Ovary (tissue), 9 donors: ENCODE data around the gene C1D. TPM values are rescaled to one million over a fixed set of nuclear protein-coding genes. Genes with fewer than 3 reads are reported as not detected.

ENCODE experiments used
- DNase-seq, 5 donors: peaks; one replicate each; pipeline ENCODE4 v3.0.0-alpha.2; 2019 to 2020
- H3K27ac ChIP-seq, 2 donors: fragments of 200-600 bp; one replicate each; pipeline versions ENCODE4 v1.5.1 to v1.8.0; 2019 to 2022
- H3K27me3 ChIP-seq: fragments of 200-600 bp; one replicate; pipeline ENCODE4 v1.8.0; 2022
- H3K36me3 ChIP-seq: fragments of 200-600 bp; sonication (generic); one replicate; pipeline ENCODE4 v1.5.1; 2019
- H3K4me1 ChIP-seq: one replicate; pipeline ENCODE4 v1.8.1; 2013; ENCODE audit warnings: mild to moderate bottlenecking, moderate library complexity; ENCODE audit not compliant: insufficient read depth
- H3K4me3 ChIP-seq: fragments of 200-600 bp; sonication (generic); one replicate; pipeline ENCODE4 v1.5.1; 2017
- H3K9me3 ChIP-seq, 2 donors: fragments of 200-600 bp in 1 of 2; sonication (generic) in 1 of 2; one replicate each; pipeline versions ENCODE4 v1.5.1 to v1.8.1; 2013 to 2019; ENCODE audit warnings: mild to moderate bottlenecking in 1 of 2, moderate library complexity in 1 of 2
- CTCF ChIP-seq, 3 donors: fragments of 450-650 bp in 2 of 3; fragments of 200-600 bp in 1 of 3; IDR thresholded peaks; one replicate each; pipeline versions ENCODE4 v1.5.1 to v1.8.0; 2016 to 2022; ENCODE audit warnings: antibody characterized with exemption in 3 of 3, mild to moderate bottlenecking in 1 of 3
- EP300 ChIP-seq: sonication (generic); formaldehyde crosslinking; IDR thresholded peaks from one replicate; pipeline ENCODE4 v1.6.1; 2017; ENCODE audit warnings: antibody characterized with exemption
- POLR2A ChIP-seq: fragments of 450-650 bp; IDR thresholded peaks from one replicate; pipeline ENCODE4 v1.6.1; 2017; ENCODE audit warnings: antibody characterized with exemption, mild to moderate bottlenecking, moderate library complexity
- WGBS, 3 donors: extraction: QIAGEN DNeasy Blood & Tissue Kit in 1 of 3; methylation state at CpG; one replicate each; pipeline versions ENCODE4 v1.1.5 to v1.1.7; 2013 to 2017; 5-methylcytosine and 5-hydroxymethylcytosine counted together
- intact Hi-C, 4 donors: fragments of 100-400 bp; cut with DNase I; formaldehyde crosslinking; loops; one replicate each; pipeline versions ENCODE4 v1.11.0 to v1.15.1; 2022 to 2023
- polyA plus RNA-seq, 2 donors: library from polyadenylated mRNA; stranded (reverse); fragments of 200-250 nt in 1 of 2; fragments of 350-450 nt in 1 of 2; fragmentation: Illumina TruSeq in 1 of 2; extraction: RNeasy Lipid Tissue Mini Kit (QIAGEN cat#74804) in 1 of 2; gene quantifications; one replicate each; pipeline ENCODE4 v1.2.3, GENCODE V29; 2013 to 2014
- total RNA-seq, 7 donors: library from RNA; depleted of rRNA in 2 of 7; stranded (reverse); fragments of >200 nt in 2 of 7; fragmentation: NEBNext Ultra II Directional in 3 of 7; extraction: Animal tissue kit (Norgen Biotek cat#: 25700) in 3 of 7; gene quantifications; one replicate each; pipeline versions ENCODE4 v1.1.0 to v1.2.4, GENCODE V29; 2016 to 2023
- donor health status: DM: no; HTN: no; CAD: no; lungs with moderate emphysema.
- donor health status: DM: no; HTN: no; CAD: no.
- donor health status: Bipolar disorder and iron deficiency.
- donor health status: DM: yes; HTN: yes; CAD: no.
- donor health status: DM: no; HTN: no; CAD: no.
- donor health status: DM: yes; HTN: yes; CAD: no.

C1D gene
- total and polyA plus RNA-seq, 9 donors = 12.6 to 46.8 (median 19.3) TPM

GRCh38 chr2:68031043-68031442 is 31.8 kb downstream of the C1D start:
- H3K27me3 ChIP-seq = no peaks in the 10 kb centered on the region
- H3K27ac ChIP-seq = no peak overlapping the region
- H3K4me3 ChIP-seq = no peak overlapping the region
- intact Hi-C loops = no loop called here
- H3K36me3 ChIP-seq = no peaks in the 10 kb centered on the region
- DNase-seq = no peak
- no peaks in the 10 kb centered on the region for H3K4me1 ChIP-seq
- no peaks in the 10 kb centered on the region for H3K9me3 ChIP-seq
- TF ChIP-seq POLR2A (no peak), CTCF (IDR thresholded peaks at IDR 0.05) (no peak), EP300 (no peak)

- Histone ChIP-seq H3K36me3 (no peaks in the 10 kb centered on the region), H3K4me1 (no peaks in the 10 kb centered on the region), H3K9me3 (no peaks in the 10 kb centered on the region), H3K4me3 (no peak overlapping the region), H3K27me3 (no peaks in the 10 kb centered on the region), H3K27ac (no peak overlapping the region)
- DNase-seq = no peak
- intact Hi-C loops = no loop called here
- TF ChIP-seq CTCF (IDR thresholded peaks at IDR 0.05) (no peak), POLR2A (no peak)
- 94 to 97% (median 97%) methylated on average over 5 of the region's 5 CpGs for WGBS, 3 donors
Observed at GRCh38 chr2:68030529-68030928, 32.3 kb downstream of the C1D start.

GRCh38 chr2:68027959-68028358 is 34.8 kb downstream of the C1D start:
- intact Hi-C loops = no loop called here
- Histone ChIP-seq H3K36me3 (no peaks in the 10 kb centered on the region), H3K9me3 (no peaks in the 10 kb centered on the region), H3K4me3 (no peak overlapping the region), H3K4me1 (no peaks in the 10 kb centered on the region), H3K27ac (no peak overlapping the region), H3K27me3 (no peaks in the 10 kb centered on the region)
- TF ChIP-seq CTCF (IDR thresholded peaks at IDR 0.05) = no peak
- TF ChIP-seq EP300 = no peak
- no peak for TF ChIP-seq POLR2A
- no peak for DNase-seq

- Histone ChIP-seq H3K9me3 (no peaks in the 10 kb centered on the region), H3K4me3 (no peak overlapping the region), H3K4me1 (no peaks in the 10 kb centered on the region), H3K36me3 (no peaks in the 10 kb centered on the region), H3K27me3 (no peaks in the 10 kb centered on the region), H3K27ac (no peak overlapping the region)
- no peak for DNase-seq
- intact Hi-C loops = loop anchor here in 1 of 4 donors (5.0 kb wide), 1 partner anchor 377 kb away; no protein-coding TSS in a partner anchor
- 94 to 96% (median 95%) methylated on average over 22 of the region's 22 CpGs for WGBS, 3 donors
- TF ChIP-seq POLR2A (no peak), EP300 (no peak), CTCF (IDR thresholded peaks at IDR 0.05) (no peak)
Observed at GRCh38 chr2:68024450-68024849, 38.4 kb downstream of the C1D start.

GRCh38 chr2:68023904-68024303 is 38.9 kb downstream of the C1D start:
- Histone ChIP-seq H3K27me3 (no peaks in the 10 kb centered on the region), H3K9me3 (no peaks in the 10 kb centered on the region), H3K36me3 (no peaks in the 10 kb centered on the region), H3K27ac (no peak overlapping the region), H3K4me3 (no peak overlapping the region), H3K4me1 (no peaks in the 10 kb centered on the region)
- TF ChIP-seq CTCF (IDR thresholded peaks at IDR 0.05) (no peak), POLR2A (no peak), EP300 (no peak)
- no peak for DNase-seq
- 94 to 95% (median 95%) methylated on average over 14 to 16 of the region's 16 CpGs for WGBS, 3 donors
- intact Hi-C loops = loop anchor here in 1 of 4 donors (5.0 kb wide), 1 partner anchor 377 kb away; no protein-coding TSS in a partner anchor
